IMR-90 (cell line): ENCODE measurements around the gene ASMTL.

ENCODE experiments used
- CTCF ChIP-seq: conservative IDR thresholded peaks from 2 replicates; pipeline ENCODE4 v1.5.1; 2012; ENCODE audit warnings: mild to moderate bottlenecking, low read depth, low read length, improper control_type of control experiment
- FOS ChIP-seq: fragments of 150-350 bp; IDR thresholded peaks from 2 replicates; pipeline ENCODE4 v1.6.1; 2016; ENCODE audit warnings: low read depth, low read length
- POLR2A ChIP-seq: IDR thresholded peaks from 2 replicates; pipeline ENCODE4 v1.6.1; 2012; ENCODE audit warnings: mild to moderate bottlenecking, low read depth, low read length

- TF ChIP-seq CTCF (no peak), FOS (no peak), POLR2A (no peak)
These were observed 58.7 kb downstream of the ASMTL start for GRCh38 chrX:1393871-1394615.
